Adrenal gland (tissue), 5 donors: ENCODE measurements around the gene ERVFRD-1.
"Not testable (repeated sequence)": the region's sequence is repeated elsewhere in the genome, so short reads cannot be mapped to it uniquely, and the experiment has no call there.

Experiments used
- POLR2A ChIP-seq, 2 donors: fragments of 450-650 bp; IDR thresholded peaks; one replicate each; pipeline ENCODE4 v1.6.1; 2017; ENCODE audit warnings: antibody characterized with exemption in 2 of 2, mild to moderate bottlenecking in 2 of 2, moderate library complexity in 1 of 2
- TF ChIP-seq, protein P1 (sequence below), 6 experiments: fragments of 450-650 bp in 4 of 6; fragments of 200-600 bp in 2 of 6; sonication (generic) in 1 of 6; IDR thresholded peaks; 1 replicate in 5 of 6; 2 replicates in 1 of 6; pipeline versions ENCODE4 v1.5.1 to v1.8.0; 2016 to 2021; ENCODE audit warnings: antibody characterized with exemption in 6 of 6, mild to moderate bottlenecking in 2 of 6, moderate library complexity in 1 of 6
- donor health status: DM: no; HTN: no; CAD: no.

DNA sequence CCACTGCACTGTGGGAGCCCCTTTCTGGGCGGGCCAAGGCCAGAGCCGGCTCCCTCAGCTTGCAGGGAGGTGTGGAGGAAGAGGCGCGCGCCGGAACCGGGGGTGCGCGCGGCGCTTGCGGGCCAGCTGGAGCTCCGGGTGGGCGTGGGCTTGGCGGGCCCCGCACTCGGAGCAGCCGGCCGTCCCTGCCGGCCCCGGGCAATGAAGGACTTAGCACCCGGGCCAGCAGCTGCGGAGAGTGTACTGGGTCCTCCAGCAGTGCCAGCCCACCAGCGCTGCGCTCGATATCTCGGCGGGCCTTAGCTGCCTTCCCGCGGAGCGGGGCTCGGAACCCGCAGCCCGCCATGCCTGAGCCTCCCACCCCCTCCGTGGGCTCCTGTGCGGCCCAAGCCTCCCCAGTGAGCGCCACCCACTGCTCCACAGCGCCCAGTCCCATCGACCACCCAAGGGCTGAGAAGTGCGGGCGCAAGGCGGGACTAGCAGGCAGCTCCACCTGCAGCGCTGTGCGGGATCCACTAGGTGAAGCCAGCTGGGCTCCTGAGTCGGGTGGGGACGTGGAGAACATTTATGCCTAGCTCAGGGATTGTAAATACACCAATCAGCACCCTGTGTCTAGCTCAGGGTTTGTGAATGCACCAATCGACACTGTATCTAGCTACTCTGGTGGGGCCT, 24.2 kb downstream of the ERVFRD-1 start:
- TF ChIP-seq, protein P1, sequence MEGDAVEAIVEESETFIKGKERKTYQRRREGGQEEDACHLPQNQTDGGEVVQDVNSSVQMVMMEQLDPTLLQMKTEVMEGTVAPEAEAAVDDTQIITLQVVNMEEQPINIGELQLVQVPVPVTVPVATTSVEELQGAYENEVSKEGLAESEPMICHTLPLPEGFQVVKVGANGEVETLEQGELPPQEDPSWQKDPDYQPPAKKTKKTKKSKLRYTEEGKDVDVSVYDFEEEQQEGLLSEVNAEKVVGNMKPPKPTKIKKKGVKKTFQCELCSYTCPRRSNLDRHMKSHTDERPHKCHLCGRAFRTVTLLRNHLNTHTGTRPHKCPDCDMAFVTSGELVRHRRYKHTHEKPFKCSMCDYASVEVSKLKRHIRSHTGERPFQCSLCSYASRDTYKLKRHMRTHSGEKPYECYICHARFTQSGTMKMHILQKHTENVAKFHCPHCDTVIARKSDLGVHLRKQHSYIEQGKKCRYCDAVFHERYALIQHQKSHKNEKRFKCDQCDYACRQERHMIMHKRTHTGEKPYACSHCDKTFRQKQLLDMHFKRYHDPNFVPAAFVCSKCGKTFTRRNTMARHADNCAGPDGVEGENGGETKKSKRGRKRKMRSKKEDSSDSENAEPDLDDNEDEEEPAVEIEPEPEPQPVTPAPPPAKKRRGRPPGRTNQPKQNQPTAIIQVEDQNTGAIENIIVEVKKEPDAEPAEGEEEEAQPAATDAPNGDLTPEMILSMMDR (IDR thresholded peaks at IDR 0.05), result not testable (repeated sequence)
- TF ChIP-seq POLR2A (IDR thresholded peaks at IDR 0.05), result not testable (repeated sequence)
